Breast epithelium (tissue), 4 donors: ENCODE measurements around the gene LIN7A. TPM values are rescaled to one million over a fixed set of nuclear protein-coding genes. Genes with fewer than 3 reads are reported as not detected.

Experiments
- DNase-seq, 2 donors: peaks; one replicate each; pipeline ENCODE4 v3.0.0-alpha.2; 2019; ENCODE audit warnings: low spot score in 2 of 2
- H3K27ac ChIP-seq, 2 donors: fragments of 200-600 bp; sonication (generic) in 1 of 2; one replicate each; pipeline ENCODE4 v1.5.1; 2016 to 2019; ENCODE audit warnings: mild to moderate bottlenecking in 1 of 2
- H3K27me3 ChIP-seq, 2 donors: fragments of 200-600 bp; sonication (generic) in 1 of 2; one replicate each; pipeline versions ENCODE4 v1.5.1 to v1.6.0; 2017 to 2019; ENCODE audit warnings: control low read depth in 1 of 2, mild to moderate bottlenecking in 1 of 2
- H3K36me3 ChIP-seq: fragments of 200-600 bp; one replicate; pipeline ENCODE4 v1.5.1; 2019
- H3K4me1 ChIP-seq, 2 donors: fragments of 200-600 bp; sonication (generic); one replicate each; pipeline ENCODE4 v1.5.1; 2016 to 2019; ENCODE audit warnings: control low read depth in 1 of 2
- H3K4me3 ChIP-seq, 3 donors: fragments of 200-600 bp; sonication (generic); 1 replicate in 2 of 3; 2 replicates in 1 of 3; pipeline ENCODE4 v1.5.1; 2016 to 2019; ENCODE audit warnings: mild to moderate bottlenecking in 3 of 3, moderate library complexity in 2 of 3
- H3K9me3 ChIP-seq, 2 donors: fragments of 200-600 bp; sonication (generic) in 1 of 2; one replicate each; pipeline ENCODE4 v1.5.1; 2016 to 2019; ENCODE audit warnings: control low read depth in 1 of 2
- POLR2A ChIP-seq: fragments of 450-650 bp; IDR thresholded peaks from one replicate; pipeline ENCODE4 v1.6.1; 2016; ENCODE audit warnings: antibody characterized with exemption, mild to moderate bottlenecking, moderate library complexity
- POLR2AphosphoS5 ChIP-seq, 3 donors: sonication (generic); formaldehyde crosslinking; IDR thresholded peaks; one replicate each; pipeline ENCODE4 v1.6.1; 2017; ENCODE audit warnings: antibody characterized with exemption in 3 of 3
- intact Hi-C: fragments of 100-400 bp; cut with DNase I; formaldehyde crosslinking; loops from one replicate; pipeline ENCODE4 v1.15.1; 2023; ENCODE audit warnings: low total_unique reads
- total RNA-seq, 3 donors: library from RNA; depleted of rRNA; stranded (reverse); fragments of >200 nt; gene quantifications; one replicate each; pipeline ENCODE4 v1.1.0, GENCODE V29; 2016
- TF ChIP-seq, protein P1 (sequence below), 3 donors: fragments of 450-650 bp; IDR thresholded peaks; one replicate each; pipeline ENCODE4 v1.5.1; 2016 to 2017; ENCODE audit warnings: antibody characterized with exemption in 3 of 3, mild to moderate bottlenecking in 3 of 3, moderate library complexity in 3 of 3

The LIN7A gene, protein sequence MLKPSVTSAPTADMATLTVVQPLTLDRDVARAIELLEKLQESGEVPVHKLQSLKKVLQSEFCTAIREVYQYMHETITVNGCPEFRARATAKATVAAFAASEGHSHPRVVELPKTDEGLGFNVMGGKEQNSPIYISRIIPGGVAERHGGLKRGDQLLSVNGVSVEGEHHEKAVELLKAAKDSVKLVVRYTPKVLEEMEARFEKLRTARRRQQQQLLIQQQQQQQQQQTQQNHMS
- 10 to 100 TPM; 12.8 to 25.6 (median 13.1) TPM for total RNA-seq

DNA sequence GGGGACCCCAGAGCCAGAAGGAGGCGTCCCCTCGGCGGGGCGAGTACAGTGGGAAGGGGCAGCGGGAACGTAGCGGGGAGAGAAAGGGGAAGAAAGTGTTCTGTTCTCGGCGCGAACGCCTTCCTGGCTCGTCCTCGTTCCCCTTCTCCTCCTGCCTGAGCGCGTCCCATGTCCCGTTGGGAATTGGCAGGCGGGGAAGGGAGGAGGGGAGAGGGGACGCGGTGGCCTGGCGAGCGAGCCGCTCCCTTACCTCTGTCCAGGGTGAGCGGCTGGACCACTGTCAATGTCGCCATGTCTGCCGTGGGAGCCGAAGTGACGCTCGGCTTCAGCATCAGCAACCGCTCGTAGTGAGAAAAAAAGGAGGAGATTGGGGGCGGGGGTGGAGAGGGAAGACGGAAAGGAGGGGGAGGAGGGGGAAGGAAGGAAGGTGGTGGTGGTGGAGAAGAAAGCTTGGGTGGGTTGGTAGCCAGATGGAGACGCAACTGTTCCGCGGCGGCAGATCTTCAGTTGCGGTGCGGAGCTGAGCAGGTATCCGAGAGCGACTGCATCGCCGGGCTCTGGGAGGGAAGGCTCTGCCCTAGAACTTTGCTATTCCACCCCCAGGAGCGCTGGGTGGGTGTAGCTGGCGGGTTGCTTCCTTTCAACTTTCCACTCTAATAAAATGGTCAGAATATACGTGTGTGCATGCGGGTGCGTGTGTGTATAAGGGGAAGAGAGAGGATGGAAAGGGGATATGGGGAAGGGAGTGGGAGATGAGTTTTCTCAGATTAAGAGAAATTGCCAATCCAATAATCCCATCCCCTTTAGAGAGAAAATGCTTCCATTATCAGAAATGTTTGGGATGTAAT, at the start of gene LIN7A:
LIN7A (minus strand) TSS at position 544 of the 848 bp plus-strand sequence; CDS start at position 332, 212 bp downstream.
- H3K9me3 ChIP-seq, result no peaks in the 10 kb centered on the region
- no peaks in the 10 kb centered on the region for H3K36me3 ChIP-seq
- TF ChIP-seq, protein P1, sequence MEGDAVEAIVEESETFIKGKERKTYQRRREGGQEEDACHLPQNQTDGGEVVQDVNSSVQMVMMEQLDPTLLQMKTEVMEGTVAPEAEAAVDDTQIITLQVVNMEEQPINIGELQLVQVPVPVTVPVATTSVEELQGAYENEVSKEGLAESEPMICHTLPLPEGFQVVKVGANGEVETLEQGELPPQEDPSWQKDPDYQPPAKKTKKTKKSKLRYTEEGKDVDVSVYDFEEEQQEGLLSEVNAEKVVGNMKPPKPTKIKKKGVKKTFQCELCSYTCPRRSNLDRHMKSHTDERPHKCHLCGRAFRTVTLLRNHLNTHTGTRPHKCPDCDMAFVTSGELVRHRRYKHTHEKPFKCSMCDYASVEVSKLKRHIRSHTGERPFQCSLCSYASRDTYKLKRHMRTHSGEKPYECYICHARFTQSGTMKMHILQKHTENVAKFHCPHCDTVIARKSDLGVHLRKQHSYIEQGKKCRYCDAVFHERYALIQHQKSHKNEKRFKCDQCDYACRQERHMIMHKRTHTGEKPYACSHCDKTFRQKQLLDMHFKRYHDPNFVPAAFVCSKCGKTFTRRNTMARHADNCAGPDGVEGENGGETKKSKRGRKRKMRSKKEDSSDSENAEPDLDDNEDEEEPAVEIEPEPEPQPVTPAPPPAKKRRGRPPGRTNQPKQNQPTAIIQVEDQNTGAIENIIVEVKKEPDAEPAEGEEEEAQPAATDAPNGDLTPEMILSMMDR (IDR thresholded peaks at IDR 0.05), result no peak
- TF ChIP-seq POLR2A (no peak), POLR2AphosphoS5 (IDR thresholded peaks at IDR 0.05) (no peak)
- H3K27me3 ChIP-seq, result peaks cover 0 to 8% of the 10 kb centered on the region in 2 donors
- intact Hi-C loops, result no loop called here
- H3K4me1 ChIP-seq, result no peaks in the 10 kb centered on the region
- H3K27ac ChIP-seq, result peak within 1 kb of the TSS; percentile 53 to 73
- DNase-seq, result no peak
- H3K4me3 ChIP-seq, result peak within 1 kb of the TSS; percentile 48 to 89 (median 71)

DNA sequence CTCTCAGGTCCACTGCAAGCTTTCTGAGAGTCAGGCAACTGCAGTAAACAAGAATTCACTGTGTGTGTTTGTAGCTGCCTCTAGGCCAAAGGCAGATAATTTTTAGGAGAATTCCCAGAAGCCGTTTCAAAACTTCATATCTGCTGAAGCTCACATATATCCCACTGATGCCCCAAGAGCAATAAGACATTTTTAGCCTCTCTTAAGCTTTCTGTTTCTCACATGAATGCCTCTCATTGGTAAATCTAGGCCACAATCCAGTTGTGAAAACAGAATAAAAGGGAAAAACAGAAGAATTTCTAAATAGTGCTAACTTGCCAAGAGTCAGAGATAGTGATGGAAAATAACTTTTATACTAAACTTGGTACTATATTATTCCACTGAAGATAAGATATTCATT, 48.5 kb upstream of the LIN7A start:
- H3K27ac ChIP-seq, result no peak overlapping the region
- no peak overlapping the region for H3K4me3 ChIP-seq
- no peak for DNase-seq
- no peaks in the 10 kb centered on the region for H3K9me3 ChIP-seq
- H3K36me3 ChIP-seq, result no peaks in the 10 kb centered on the region
- no peaks in the 10 kb centered on the region for H3K27me3 ChIP-seq
- TF ChIP-seq POLR2A (no peak), POLR2AphosphoS5 (IDR thresholded peaks at IDR 0.05) (no peak)
- TF ChIP-seq, protein P1 (IDR thresholded peaks at IDR 0.05), result no peak
- H3K4me1 ChIP-seq, result no peaks in the 10 kb centered on the region
- intact Hi-C loops, result no loop called here

DNA sequence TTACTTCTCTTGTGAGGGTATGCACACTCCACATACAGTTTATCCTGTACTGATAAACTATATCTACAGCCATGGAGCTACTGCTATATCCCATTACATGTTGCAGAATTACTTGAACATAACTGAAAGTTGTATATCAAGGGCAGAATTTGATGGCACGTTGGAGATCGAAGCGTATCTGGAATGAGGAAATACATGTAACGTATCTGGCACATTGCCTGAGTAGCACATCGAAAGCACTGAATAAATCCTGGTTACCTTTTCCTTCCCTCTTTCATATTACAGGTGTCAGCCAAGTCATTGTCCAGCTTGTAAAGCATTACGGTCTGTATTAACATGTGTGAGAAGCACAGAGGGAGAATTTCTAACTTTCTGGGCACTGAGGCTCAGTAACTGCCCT, 42.1 kb upstream of the LIN7A start:
- no peak for DNase-seq
- H3K4me1 ChIP-seq, result no peaks in the 10 kb centered on the region
- peak overlapping the region in 1 of 3 donors; percentile 23 for H3K4me3 ChIP-seq
- H3K36me3 ChIP-seq, result no peaks in the 10 kb centered on the region
- H3K27ac ChIP-seq, result no peak overlapping the region
- intact Hi-C loops, result no loop called here
- no peaks in the 10 kb centered on the region for H3K27me3 ChIP-seq
- TF ChIP-seq POLR2AphosphoS5 (IDR thresholded peaks at IDR 0.05) (no peak), POLR2A (no peak)
- TF ChIP-seq, protein P1 (IDR thresholded peaks at IDR 0.05), result no peak
- H3K9me3 ChIP-seq, result no peaks in the 10 kb centered on the region

DNA sequence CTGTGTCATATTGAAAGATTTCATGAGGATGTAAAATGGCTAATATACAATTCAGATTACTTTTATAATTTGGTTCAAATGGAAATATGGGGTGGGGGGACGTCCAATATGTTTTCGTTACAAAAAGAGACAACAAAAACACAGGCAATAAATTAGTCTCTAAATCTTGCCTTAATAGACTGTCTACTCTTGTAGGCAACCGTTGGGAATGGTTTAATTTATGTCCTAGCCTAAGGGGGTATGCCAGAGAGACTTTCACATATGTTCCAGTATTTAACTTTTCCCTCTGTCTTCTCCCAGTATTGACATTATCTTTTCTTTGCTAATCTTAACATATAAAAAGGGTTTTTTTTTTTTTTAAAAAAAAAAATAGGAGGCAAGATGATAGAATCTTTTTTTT, 41.5 kb upstream of the LIN7A start:
- TF ChIP-seq, protein P1 (IDR thresholded peaks at IDR 0.05), result no peak
- TF ChIP-seq POLR2AphosphoS5 (IDR thresholded peaks at IDR 0.05) (no peak), POLR2A (no peak)
- Histone ChIP-seq H3K4me1 (no peaks in the 10 kb centered on the region), H3K4me3 (no peak overlapping the region), H3K27me3 (no peaks in the 10 kb centered on the region), H3K36me3 (no peaks in the 10 kb centered on the region), H3K27ac (no peak overlapping the region), H3K9me3 (no peaks in the 10 kb centered on the region)
- DNase-seq, result no peak
- intact Hi-C loops, result no loop called here

DNA sequence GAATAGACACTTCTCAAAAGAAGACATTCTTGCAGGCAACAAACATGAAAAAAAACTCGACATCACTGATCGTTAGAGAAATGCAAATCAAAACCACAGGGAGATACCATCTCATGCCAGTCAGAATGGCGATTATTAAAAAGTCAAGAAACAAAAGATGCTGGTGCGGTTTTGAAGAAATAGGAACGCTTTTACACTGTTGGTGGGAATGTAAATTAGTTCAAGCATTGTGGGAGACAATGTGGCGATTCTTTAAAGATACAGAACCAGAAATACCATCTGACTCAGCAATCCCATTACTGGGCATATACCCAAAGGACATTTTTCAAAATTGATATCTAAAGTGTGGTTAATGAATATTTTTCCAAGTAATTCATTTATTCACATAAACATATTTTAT, 39.6 kb upstream of the LIN7A start:
- Histone ChIP-seq H3K36me3 (no peaks in the 10 kb centered on the region), H3K4me3 (no peak overlapping the region), H3K4me1 (no peaks in the 10 kb centered on the region), H3K9me3 (no peaks in the 10 kb centered on the region), H3K27me3 (no peaks in the 10 kb centered on the region), H3K27ac (no peak overlapping the region)
- DNase-seq, result no peak
- TF ChIP-seq, protein P1 (IDR thresholded peaks at IDR 0.05), result no peak
- TF ChIP-seq POLR2AphosphoS5 (IDR thresholded peaks at IDR 0.05) (no peak), POLR2A (no peak)
- intact Hi-C loops, result no loop called here
